Endothelial cell of umbilical vein (primary cell): Measurements from ENCODE around the gene C6orf136. TPM values are rescaled to one million over a fixed set of nuclear protein-coding genes. Genes with fewer than 3 reads are reported as not detected.

Experiments
- BruUV-seq: library from RNA; stranded (reverse); fragments of 400-500 nt; replicated peaks from 2 replicates; lab custom pipeline; 2021; lab: Mats Ljungman, UMichigan
- CTCF ChIA-PET: fragments of 300-600, 350-600 bp; sonication (Branson Sonifier 250); formaldehyde crosslinking; loops from one replicate; lab custom pipeline; 2021; ENCODE audit warnings: antibody characterized with exemption, inconsistent platforms; lab: Charles Lee
- POLR2A ChIA-PET: fragments of 300-600, 350-600 bp; sonication (Branson Sonifier 250); formaldehyde crosslinking; loops from one replicate; lab custom pipeline; 2021; ENCODE audit warnings: antibody characterized with exemption, inconsistent platforms; lab: Charles Lee
- DNase-seq: peaks from one replicate; pipeline ENCODE4 v3.0.0-alpha.2; 2011; ENCODE audit warnings: low read depth, low spot score
- FAIRE-seq: peaks from 2 replicates; lab custom pipeline; 2011; peaks lifted over from hg19 to GRCh38; lab: Jason Lieb, UNC
- H2AFZ ChIP-seq: 2 replicates; pipeline ENCODE4 v1.6.0; 2012; ENCODE audit warnings: low read depth, low read length, control low read depth, inconsistent platforms
- H3K27ac ChIP-seq: 2 replicates; pipeline ENCODE4 v1.5.1; 2011; ENCODE audit warnings: low read depth, mild to moderate bottlenecking, control low read depth, low read length, moderate library complexity; ENCODE audit not compliant: insufficient read depth
- H3K27me3 ChIP-seq, 2 experiments: 2 replicates each; pipeline versions ENCODE4 v1.6.0 to v1.6.1; 2011; ENCODE audit warnings: low read length in 2 of 2, mixed read lengths in 1 of 2; ENCODE audit not compliant: control insufficient read depth in 2 of 2, insufficient read depth in 2 of 2
- H3K36me3 ChIP-seq, 2 experiments: 2 replicates in 1 of 2; 3 replicates in 1 of 2; pipeline ENCODE4 v1.5.1; 2011; ENCODE audit warnings: low read length in 2 of 2, mild to moderate bottlenecking in 1 of 2, moderate library complexity in 1 of 2; ENCODE audit not compliant: control insufficient read depth in 2 of 2, insufficient read depth in 2 of 2; ENCODE audit errors: extremely low read depth in 1 of 2
- H3K4me1 ChIP-seq: 3 replicates; pipeline ENCODE4 v1.5.1; 2011; ENCODE audit warnings: mild to moderate bottlenecking, low read length; ENCODE audit not compliant: control insufficient read depth, insufficient read depth; ENCODE audit errors: extremely low read depth
- H3K4me2 ChIP-seq: 2 replicates; pipeline ENCODE4 v1.6.1; 2011; ENCODE audit warnings: low read length, control low read depth, mixed read lengths; ENCODE audit not compliant: insufficient read depth
- H3K4me3 ChIP-seq, 3 experiments: fragments of 200-600 bp in 1 of 3; sonication (generic), shearing (Covaris generic) in 1 of 3; replicated peaks in 1 of 3; 2 replicates each; pipeline ENCODE4 v1.5.1; 2011 to 2016; ENCODE audit warnings: control low read depth in 3 of 3, low read length in 3 of 3, mild to moderate bottlenecking in 2 of 3, inconsistent platforms in 1 of 3, low read depth in 1 of 3, moderate library complexity in 1 of 3; ENCODE audit not compliant: insufficient read depth in 1 of 3
- H3K79me2 ChIP-seq: 2 replicates; pipeline ENCODE4 v1.6.0; 2012; ENCODE audit warnings: low read length, inconsistent platforms; ENCODE audit not compliant: control insufficient read depth, insufficient read depth
- H3K9ac ChIP-seq: replicated peaks from 2 replicates; pipeline ENCODE3; 2011; ENCODE audit warnings: low read length, control low read depth; ENCODE audit not compliant: insufficient read depth; ENCODE audit errors: extremely low read depth
- H3K9me1 ChIP-seq: replicated peaks from 3 replicates; pipeline ENCODE4 v1.6.0; 2011; ENCODE audit warnings: mild to moderate bottlenecking, low read length; ENCODE audit not compliant: control insufficient read depth, insufficient read depth; ENCODE audit errors: extremely low read depth
- H3K9me3 ChIP-seq: replicated peaks from 2 replicates; pipeline ENCODE4 v1.5.1; 2012; ENCODE audit warnings: low read length, inconsistent platforms; ENCODE audit not compliant: control insufficient read depth, insufficient read depth
- H4K20me1 ChIP-seq: replicated peaks from 2 replicates; pipeline ENCODE3; 2011; ENCODE audit warnings: mild to moderate bottlenecking, low read length; ENCODE audit not compliant: control insufficient read depth, insufficient read depth; ENCODE audit errors: extremely low read depth
- EZH2 ChIP-seq: IDR thresholded peaks from 2 replicates; pipeline ENCODE4 v1.6.1; 2012; ENCODE audit warnings: borderline replicate concordance, low read depth, mild to moderate bottlenecking, moderate library complexity, low read length, inconsistent platforms; ENCODE audit not compliant: severe bottlenecking
- FOS ChIP-seq: IDR thresholded peaks from 2 replicates; pipeline ENCODE4 v1.6.1; 2011; ENCODE audit warnings: mild to moderate bottlenecking, low read length, moderate library complexity, borderline replicate concordance; ENCODE audit not compliant: insufficient read depth
- GATA2 ChIP-seq: IDR thresholded peaks from 2 replicates; pipeline ENCODE4 v1.7.0; 2011; ENCODE audit warnings: low read depth, mild to moderate bottlenecking, moderate library complexity, mixed read lengths, low read length; ENCODE audit not compliant: insufficient read length, insufficient read depth
- JUN ChIP-seq: IDR thresholded peaks from 2 replicates; pipeline ENCODE4 v1.6.1; 2011; ENCODE audit warnings: borderline replicate concordance, low read depth; ENCODE audit not compliant: insufficient read length, insufficient read depth
- MYC ChIP-seq: IDR thresholded peaks from one replicate; pipeline ENCODE4 v1.6.1; 2011; ENCODE audit warnings: mild to moderate bottlenecking, low read depth, low read length
- POLR2A ChIP-seq: IDR thresholded peaks from 2 replicates; pipeline ENCODE4 v1.6.1; 2012; ENCODE audit warnings: low read depth, mild to moderate bottlenecking, control low read depth, low read length
- POLR2AphosphoS5 ChIP-seq: IDR thresholded peaks from 2 replicates; pipeline ENCODE4 v1.6.1; 2012; ENCODE audit warnings: low read depth, mild to moderate bottlenecking, control low read depth, low read length, moderate library complexity; ENCODE audit not compliant: insufficient read depth
- dilution Hi-C: fragments of 300-500 bp; cut with MboI; formaldehyde crosslinking; loops from one replicate; pipeline ENCODE4 v1.15.0; 2019; ENCODE audit warnings: low sequenced_read_pairs; ENCODE audit not compliant: extremely low pct_ligation_motif_present
- intact Hi-C: fragments of 100-400 bp; cut with micrococcal nuclease; formaldehyde crosslinking; loops from one replicate; pipeline ENCODE4 v1.10.0; 2022
- polyA plus RNA-seq, 4 experiments: library from polyadenylated mRNA; depleted of rRNA in 3 of 4; stranded (reverse) in 3 of 4; unstranded in 1 of 4; fragments of >200 nt; gene quantifications; 2 replicates each; pipeline versions ENCODE4 v1.2.1 to v1.2.3, GENCODE V29; 2011 to 2012; ENCODE audit warnings: missing spikeins in 1 of 4
- total RNA-seq: library from RNA; stranded (reverse); gene quantifications from 2 replicates; pipeline ENCODE4 v1.2.3, GENCODE V29; 2021
- TF ChIP-seq, protein P1 (sequence below): IDR thresholded peaks from 2 replicates; pipeline ENCODE4 v1.6.1; 2011; ENCODE audit not compliant: insufficient read depth, insufficient read length
- TF ChIP-seq, protein P2 (sequence below), 2 donors: IDR thresholded peaks; 1 replicate in 1 of 2; 2 replicates in 1 of 2; pipeline ENCODE4 v1.5.1; 2011; ENCODE audit warnings: low read length in 2 of 2, mild to moderate bottlenecking in 2 of 2, moderate library complexity in 2 of 2, control low read depth in 1 of 2, inconsistent platforms in 1 of 2, low read depth in 1 of 2; ENCODE audit not compliant: insufficient read depth in 1 of 2; ENCODE audit errors: extremely low read depth in 1 of 2

C6orf136 gene
- total and polyA plus RNA-seq, 2 donors (not counting 3 experiments of a cell fraction or from before 2014, with no cell fraction given), result 19.1 to 21.0 TPM

DNA sequence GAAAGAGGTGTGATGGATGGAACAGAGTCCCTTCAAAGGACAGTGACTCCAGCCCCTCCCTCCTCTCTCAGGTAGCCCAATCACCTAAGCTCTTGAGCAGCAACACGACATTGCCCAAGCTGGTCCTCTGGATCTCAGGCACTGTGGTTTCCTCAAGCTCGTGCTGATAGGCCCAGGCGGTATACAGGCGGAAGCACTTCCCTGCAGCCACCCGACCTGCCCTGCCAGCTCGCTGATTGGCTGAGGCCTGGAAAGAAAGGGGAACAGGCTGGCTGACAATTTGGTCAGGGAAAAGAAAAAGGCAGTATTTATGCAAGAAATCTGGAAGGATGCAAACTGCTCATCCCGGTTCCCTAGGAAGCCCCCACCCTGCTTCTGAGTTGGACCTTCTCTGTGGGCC lies 9.6 kb downstream of the C6orf136 start:
- Histone ChIP-seq H3K9me3 (no peaks in the 10 kb centered on the region), H3K4me2 (no peak overlapping the region), H3K4me3 (no peak overlapping the region), H3K36me3 (peaks cover 23 to 55% of the 10 kb centered on the region in 2 experiments), H2AFZ (no peak overlapping the region), H3K9me1 (no peaks in the 10 kb centered on the region), H3K4me1 (no peaks in the 10 kb centered on the region), H3K9ac (no peak overlapping the region), H3K27me3 (no peaks in the 10 kb centered on the region), H4K20me1 (no peaks in the 10 kb centered on the region), H3K27ac (no peak overlapping the region), H3K79me2 (no peaks in the 10 kb centered on the region)
- BruUV-seq, result no TSS peak
- dilution Hi-C loops (no loop called here), intact Hi-C loops (no loop called here)
- no peak for FAIRE-seq
- TF ChIP-seq POLR2A, result no peak
- TF ChIP-seq, protein P1, sequence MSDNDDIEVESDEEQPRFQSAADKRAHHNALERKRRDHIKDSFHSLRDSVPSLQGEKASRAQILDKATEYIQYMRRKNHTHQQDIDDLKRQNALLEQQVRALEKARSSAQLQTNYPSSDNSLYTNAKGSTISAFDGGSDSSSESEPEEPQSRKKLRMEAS, result no peak
- TF ChIP-seq, protein P2, sequence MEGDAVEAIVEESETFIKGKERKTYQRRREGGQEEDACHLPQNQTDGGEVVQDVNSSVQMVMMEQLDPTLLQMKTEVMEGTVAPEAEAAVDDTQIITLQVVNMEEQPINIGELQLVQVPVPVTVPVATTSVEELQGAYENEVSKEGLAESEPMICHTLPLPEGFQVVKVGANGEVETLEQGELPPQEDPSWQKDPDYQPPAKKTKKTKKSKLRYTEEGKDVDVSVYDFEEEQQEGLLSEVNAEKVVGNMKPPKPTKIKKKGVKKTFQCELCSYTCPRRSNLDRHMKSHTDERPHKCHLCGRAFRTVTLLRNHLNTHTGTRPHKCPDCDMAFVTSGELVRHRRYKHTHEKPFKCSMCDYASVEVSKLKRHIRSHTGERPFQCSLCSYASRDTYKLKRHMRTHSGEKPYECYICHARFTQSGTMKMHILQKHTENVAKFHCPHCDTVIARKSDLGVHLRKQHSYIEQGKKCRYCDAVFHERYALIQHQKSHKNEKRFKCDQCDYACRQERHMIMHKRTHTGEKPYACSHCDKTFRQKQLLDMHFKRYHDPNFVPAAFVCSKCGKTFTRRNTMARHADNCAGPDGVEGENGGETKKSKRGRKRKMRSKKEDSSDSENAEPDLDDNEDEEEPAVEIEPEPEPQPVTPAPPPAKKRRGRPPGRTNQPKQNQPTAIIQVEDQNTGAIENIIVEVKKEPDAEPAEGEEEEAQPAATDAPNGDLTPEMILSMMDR (IDR thresholded peaks at IDR 0.05; ENCODE audit: extremely low read depth in 1 of 2, insufficient read depth in 1 of 2, low read depth in 1 of 2, low read length in 2 of 2), result no peak
- no peak for TF ChIP-seq GATA2
- no peak for TF ChIP-seq JUN
- no peak for TF ChIP-seq EZH2
- no peak for TF ChIP-seq POLR2AphosphoS5
- no peak for TF ChIP-seq FOS
- TF ChIP-seq MYC, result no peak
- no peak for DNase-seq
- ChIA-PET POLR2A (no interaction called here), CTCF (interaction anchor here (0.5 to 1.1 kb wide), 3 partner anchors 8 to 74 kb away, joined by 3 read pairs; no protein-coding TSS in a partner anchor)
